HepG2 (cell line): ENCODE results near the gene PLK5. TPM values are rescaled to one million over a fixed set of nuclear protein-coding genes. Genes with fewer than 3 reads are reported as not detected.

ENCODE experiments used
- HNF4G ChIP-seq, 2 experiments: sonication (generic) in 1 of 2; formaldehyde crosslinking in 1 of 2; IDR thresholded peaks; 2 replicates each; pipeline versions ENCODE4 v1.4.0 to v1.6.1; 2011 to 2020; ENCODE audit warnings: borderline replicate concordance in 2 of 2, low read depth in 2 of 2, mild to moderate bottlenecking in 2 of 2, low read length in 1 of 2, missing genetic modification reagents in 1 of 2, moderate library complexity in 1 of 2
- KDM5A ChIP-seq: fragments of 200-600 bp; sonication (generic); IDR thresholded peaks from 2 replicates; pipeline ENCODE4 v1.7.0; 2018; ENCODE audit warnings: antibody characterized with exemption, mild to moderate bottlenecking, low read length, borderline replicate concordance
- PAXIP1 ChIP-seq: sonication (generic); formaldehyde crosslinking; conservative IDR thresholded peaks from 2 replicates; pipeline ENCODE4 v1.4.0; 2020; ENCODE audit warnings: mild to moderate bottlenecking, missing genetic modification reagents, moderate library complexity
- PTBP1 ChIP-seq: fragments of 200-400 bp; formaldehyde crosslinking; IDR thresholded peaks from 2 replicates; pipeline ENCODE4 v1.6.1; 2018; ENCODE audit warnings: low read length, low read depth; ENCODE audit not compliant: poor library complexity, severe bottlenecking
- TCF7 ChIP-seq: sonication (generic); IDR thresholded peaks from 2 replicates; pipeline ENCODE4 v1.6.1; 2016; ENCODE audit warnings: antibody characterized with exemption, low read depth
- ZBTB40 ChIP-seq, 2 experiments: fragments of 450-650 bp in 1 of 2; sonication (generic) in 1 of 2; formaldehyde crosslinking in 1 of 2; IDR thresholded peaks; 2 replicates each; pipeline versions ENCODE4 v1.6.1 to v1.8.0; 2016 to 2022; ENCODE audit warnings: antibody characterized with exemption in 1 of 2, mild to moderate bottlenecking in 1 of 2, missing genetic modification reagents in 1 of 2
- ZBTB49 ChIP-seq: sonication (generic); formaldehyde crosslinking; IDR thresholded peaks from 2 replicates; pipeline ENCODE4 v1.4.0; 2020; ENCODE audit warnings: missing genetic modification reagents, borderline replicate concordance
- ZNF263 ChIP-seq: sonication (generic); formaldehyde crosslinking; IDR thresholded peaks from 2 replicates; pipeline ENCODE4 v1.4.0; 2020; ENCODE audit warnings: missing genetic modification reagents
- ZNF546 ChIP-seq: sonication (generic); formaldehyde crosslinking; conservative IDR thresholded peaks from 2 replicates; pipeline ENCODE4 v1.8.1; 2023; ENCODE audit warnings: mild to moderate bottlenecking, missing genetic modification reagents
- ZNF800 ChIP-seq: sonication (generic); formaldehyde crosslinking; IDR thresholded peaks from 2 replicates; pipeline ENCODE4 v1.4.0; 2020; ENCODE audit warnings: missing genetic modification reagents
- ZSCAN22 ChIP-seq: sonication (generic); formaldehyde crosslinking; IDR thresholded peaks from 2 replicates; pipeline ENCODE4 v1.4.0; 2020; ENCODE audit warnings: mild to moderate bottlenecking, missing genetic modification reagents
- polyA plus RNA-seq, 8 experiments: library from polyadenylated mRNA; depleted of rRNA in 3 of 8; stranded (reverse) in 7 of 8; unstranded in 1 of 8; fragments of >200 nt; fragmentation: Illumina TruSeq in 4 of 8; extraction: Trizol in 4 of 8; gene quantifications; 2 replicates each; pipeline versions ENCODE4 v1.2.1 to v1.2.3, GENCODE V29; 2011 to 2016; ENCODE audit warnings: low read depth in 4 of 8, missing spikeins in 1 of 8, mixed read lengths in 1 of 8; ENCODE audit not compliant: insufficient read depth in 1 of 8
- total RNA-seq, 5 experiments: library from RNA; depleted of rRNA; stranded (reverse); fragments of >200 nt; fragmentation: Illumina TruSeq; extraction: Trizol; gene quantifications; 2 replicates each; pipeline ENCODE4 v1.2.3, GENCODE V29; 2016; ENCODE audit warnings: low read depth in 1 of 5

The PLK5 gene
- total and polyA plus RNA-seq, 2 of the 13 experiments (the other 11 are each of a cell fraction or from before 2014, with no cell fraction given), result not detected

GRCh38 chr19:1501200-1501595, 22.7 kb upstream of the PLK5 start (continued):
- TF ChIP-seq HNF4G (IDR thresholded peaks at IDR 0.05; ENCODE audit: borderline replicate concordance, low read depth, low read length) (peak; percentile 40; the same call in 1 of the 2 replicates), HNF4G (CRISPR knock-in tag; IDR thresholded peaks at IDR 0.05; ENCODE audit: borderline replicate concordance, low read depth) (no peak), ZNF263 (CRISPR knock-in tag) (peak; percentile 82), ZSCAN22 (CRISPR knock-in tag) (no peak), PAXIP1 (CRISPR knock-in tag) (0 out of 2 replicates have a peak, but pooled peaks have one; percentile 19), ZBTB49 (CRISPR knock-in tag) (no peak), KDM5A (no peak), TCF7 (no peak), ZNF546 (CRISPR knock-in tag) (no peak), PTBP1 (no peak), ZBTB40 (IDR thresholded peaks at IDR 0.05) (no peak), ZBTB40 (CRISPR knock-in tag; IDR thresholded peaks at IDR 0.05) (0 out of 2 replicates have a peak, but pooled peaks have one; percentile 12), ZNF800 (no peak)
